Femur (tissue), 1 donor: Measurements from ENCODE around the gene YKT6.
"Not testable (repeated sequence)": the region's sequence is repeated elsewhere in the genome, so short reads cannot be mapped to it uniquely, and the experiment has no call there.

Experiments
- DNase-seq: peaks from one replicate; pipeline ENCODE4 v3.0.0-alpha.2; 2017

YKT6 gene

GRCh38 chr7:44194069-44194468 lies 6.7 kb upstream of the YKT6 start:
- no peak for DNase-seq

GRCh38 chr7:44194562-44195145 lies 6.1 kb upstream of the YKT6 start:
- DNase-seq: no peak

- DNase-seq: no peak
Observed at GRCh38 chr7:44195889-44196288, 4.9 kb upstream of the YKT6 start.

- DNase-seq: peak; percentile 57
Observed at GRCh38 chr7:44196450-44196872, 4.3 kb upstream of the YKT6 start.

GRCh38 chr7:44197474-44197873 lies 3.3 kb upstream of the YKT6 start:
- DNase-seq: no peak

- not testable (repeated sequence) for DNase-seq
Observed at GRCh38 chr7:44200163-44200562, 615 bp upstream of the YKT6 start.

GRCh38 chr7:44201813-44202212 lies 1.0 kb downstream of the YKT6 start:
- DNase-seq: no peak

- no peak for DNase-seq
Observed at GRCh38 chr7:44206008-44206407, 5.2 kb downstream of the YKT6 start.

- no peak for DNase-seq
Observed at GRCh38 chr7:44208085-44208484, 7.3 kb downstream of the YKT6 start.

- no peak for DNase-seq
Observed at GRCh38 chr7:44210107-44210506, 9.3 kb downstream of the YKT6 start.

GRCh38 chr7:44211126-44211675 lies 10.4 kb downstream of the YKT6 start:
- DNase-seq: no peak

GRCh38 chr7:44212018-44212417 lies 11.2 kb downstream of the YKT6 start:
- no peak for DNase-seq

GRCh38 chr7:44212581-44213184 lies 11.9 kb downstream of the YKT6 start:
- no peak for DNase-seq

GRCh38 chr7:44213206-44213876 lies 12.6 kb downstream of the YKT6 start:
- DNase-seq: no peak

GRCh38 chr7:44213877-44214388 lies 13.2 kb downstream of the YKT6 start:
- no peak for DNase-seq

- DNase-seq: no peak
Observed at GRCh38 chr7:44215531-44215930, 14.8 kb downstream of the YKT6 start.

- no peak for DNase-seq
Observed at GRCh38 chr7:44216019-44216418, 15.2 kb downstream of the YKT6 start.

GRCh38 chr7:44216521-44217222 lies 15.9 kb downstream of the YKT6 start:
- DNase-seq: no peak

GRCh38 chr7:44217223-44217714 lies 16.5 kb downstream of the YKT6 start:
- no peak for DNase-seq

- DNase-seq: no peak
Observed at GRCh38 chr7:44217852-44218402, 17.1 kb downstream of the YKT6 start.

GRCh38 chr7:44218418-44219201 lies 17.8 kb downstream of the YKT6 start:
- DNase-seq: peak; percentile 70
